Esophagus (tissue), 2 donors: ENCODE data around the gene OR1E2. TPM values are rescaled to one million over a fixed set of nuclear protein-coding genes. Genes with fewer than 3 reads are reported as not detected.
"Not testable (repeated sequence)": the region's sequence is repeated elsewhere in the genome, so short reads cannot be mapped to it uniquely, and the experiment has no call there.

ENCODE experiments used
- H3K27ac ChIP-seq, 2 donors: one replicate each; pipeline ENCODE4 v1.5.1; 2013; ENCODE audit warnings: low read depth in 2 of 2, mild to moderate bottlenecking in 2 of 2, inconsistent platforms in 1 of 2, low read length in 1 of 2, moderate library complexity in 1 of 2
- H3K27me3 ChIP-seq, 2 donors: one replicate each; pipeline ENCODE4 v1.6.1; 2013; ENCODE audit warnings: low read length in 2 of 2, control low read depth in 1 of 2, mild to moderate bottlenecking in 1 of 2; ENCODE audit not compliant: insufficient read depth in 2 of 2, control insufficient read depth in 1 of 2
- H3K36me3 ChIP-seq, 2 donors: one replicate each; pipeline ENCODE4 v1.6.1; 2013; ENCODE audit warnings: low read length in 1 of 2; ENCODE audit not compliant: control insufficient read depth in 2 of 2, insufficient read depth in 2 of 2
- H3K4me1 ChIP-seq, 2 donors: one replicate each; pipeline ENCODE4 v1.6.1; 2013; ENCODE audit warnings: low read length in 1 of 2; ENCODE audit not compliant: control insufficient read depth in 2 of 2, insufficient read depth in 2 of 2
- H3K4me3 ChIP-seq, 2 donors: one replicate each; pipeline ENCODE4 v1.5.1; 2013; ENCODE audit warnings: low read length in 2 of 2, mild to moderate bottlenecking in 2 of 2, low read depth in 1 of 2, moderate library complexity in 1 of 2
- H3K9me3 ChIP-seq, 2 donors: one replicate each; pipeline ENCODE4 v1.6.1; 2013; ENCODE audit warnings: mild to moderate bottlenecking in 2 of 2, low read depth in 1 of 2, low read length in 1 of 2, moderate library complexity in 1 of 2; ENCODE audit not compliant: control insufficient read depth in 2 of 2, insufficient read depth in 1 of 2
- WGBS, 2 donors: extraction: QIAGEN DNeasy Blood & Tissue Kit; methylation state at CpG; one replicate each; pipeline ENCODE4 v1.1.7; 2013; 5-methylcytosine and 5-hydroxymethylcytosine counted together
- polyA plus RNA-seq, 2 donors: library from polyadenylated mRNA; stranded (reverse); fragments of 200-250 nt; gene quantifications; one replicate each; pipeline ENCODE4 v1.2.3, GENCODE V29; 2013
- donor health status: healthy with polysubstance abuse.
- donor health status: Bipolar disorder and iron deficiency.

The OR1E2 gene
- polyA plus RNA-seq: not detected

- WGBS, 2 donors: 67 to 72% methylated on average over 3 of the region's 3 CpGs
These were observed at the start of gene OR1E2 for GRCh38 chr17:3433741-3434140. OR1E2 (minus strand) TSS chr17:3433841; CDS start chr17:3433841, 0 bp downstream.

GRCh38 chr17:3482852-3483251, 49.2 kb upstream of the OR1E2 start:
- Histone ChIP-seq H3K27me3 (no peaks in the 10 kb centered on the region), H3K4me1 (no peaks in the 10 kb centered on the region), H3K9me3 (no peaks in the 10 kb centered on the region), H3K27ac (no peak overlapping the region), H3K36me3 (no peaks in the 10 kb centered on the region), H3K4me3 (no peak overlapping the region)
- 71 to 85% methylated on average over 1 to 3 of the region's 3 CpGs for WGBS, 2 donors

More at GRCh38 chr17:3433741-3434140, at the start of gene OR1E2:
- H3K9me3 ChIP-seq: no peaks in the 10 kb centered on the region
- H3K4me1 ChIP-seq: no peaks in the 10 kb centered on the region
- H3K27me3 ChIP-seq: no peaks in the 10 kb centered on the region
- no peaks in the 10 kb centered on the region for H3K36me3 ChIP-seq
- no peak within 1 kb of the TSS for H3K27ac ChIP-seq
- H3K4me3 ChIP-seq: no peak within 1 kb of the TSS

GRCh38 chr17:3479988-3480387, 46.3 kb upstream of the OR1E2 start:
- no peak overlapping the region for H3K27ac ChIP-seq
- no peaks in the 10 kb centered on the region for H3K9me3 ChIP-seq
- no peaks in the 10 kb centered on the region for H3K27me3 ChIP-seq
- 82 to 87% methylated on average over 3 of the region's 3 CpGs for WGBS, 2 donors
- no peaks in the 10 kb centered on the region for H3K36me3 ChIP-seq
- no peaks in the 10 kb centered on the region for H3K4me1 ChIP-seq
- H3K4me3 ChIP-seq: no peak overlapping the region

- WGBS, 2 donors: 19 to 31% methylated on average over 7 of the region's 7 CpGs
- no peaks in the 10 kb centered on the region for H3K4me1 ChIP-seq
- no peaks in the 10 kb centered on the region for H3K27me3 ChIP-seq
- peak within 1 kb of the TSS in 1 of 2 donors; percentile 49 for H3K27ac ChIP-seq
- peaks cover 0 to 3% of the 10 kb centered on the region in 2 donors for H3K9me3 ChIP-seq
- no peaks in the 10 kb centered on the region for H3K36me3 ChIP-seq
- H3K4me3 ChIP-seq: peak within 1 kb of the TSS; percentile 16 to 52
These were observed 42.4 kb upstream of the OR1E2 start, which contains the start of gene ASPA for GRCh38 chr17:3475812-3476610. ASPA (plus strand) TSS chr17:3475997; CDS start chr17:3476160, 163 bp downstream.

- no peaks in the 10 kb centered on the region for H3K36me3 ChIP-seq
- no peaks in the 10 kb centered on the region for H3K4me1 ChIP-seq
- H3K4me3 ChIP-seq: no peak overlapping the region
- no peaks in the 10 kb centered on the region for H3K27me3 ChIP-seq
- no peak overlapping the region for H3K27ac ChIP-seq
- peaks cover 0 to 3% of the 10 kb centered on the region in 2 donors for H3K9me3 ChIP-seq
- WGBS, 2 donors: 66 to 78% methylated on average over 4 of the region's 4 CpGs
These were observed 41.6 kb upstream of the OR1E2 start for GRCh38 chr17:3475251-3475685.

GRCh38 chr17:3474212-3474611, 40.6 kb upstream of the OR1E2 start:
- no peaks in the 10 kb centered on the region for H3K36me3 ChIP-seq
- no peaks in the 10 kb centered on the region for H3K4me1 ChIP-seq
- H3K27ac ChIP-seq: no peak overlapping the region
- H3K27me3 ChIP-seq: no peaks in the 10 kb centered on the region
- peaks cover 0 to 3% of the 10 kb centered on the region in 2 donors for H3K9me3 ChIP-seq
- no peak overlapping the region for H3K4me3 ChIP-seq
- WGBS, 2 donors: 25 to 35% methylated on average over 3 of the region's 3 CpGs

- no peaks in the 10 kb centered on the region for H3K4me1 ChIP-seq
- H3K4me3 ChIP-seq: no peak overlapping the region
- no peaks in the 10 kb centered on the region for H3K27me3 ChIP-seq
- peaks cover 0 to 3% of the 10 kb centered on the region in 2 donors for H3K9me3 ChIP-seq
- WGBS, 2 donors: 93% methylated on average over 21 of the region's 21 CpGs
- H3K27ac ChIP-seq: no peak overlapping the region
- H3K36me3 ChIP-seq: no peaks in the 10 kb centered on the region
These were observed 38.5 kb upstream of the OR1E2 start for GRCh38 chr17:3472137-3472536.

- Histone ChIP-seq H3K9me3 (peaks cover 0 to 3% of the 10 kb centered on the region in 2 donors), H3K27me3 (no peaks in the 10 kb centered on the region), H3K4me3 (no peak within 1 kb of the TSS), H3K27ac (no peak within 1 kb of the TSS), H3K4me1 (no peaks in the 10 kb centered on the region), H3K36me3 (no peaks in the 10 kb centered on the region)
- WGBS, 2 donors: 96% methylated on average over 38 of the region's 38 CpGs
These were observed 38.0 kb upstream of the OR1E2 start, which contains the start of gene SPATA22 for GRCh38 chr17:3471599-3471998. SPATA22 (minus strand) TSS chr17:3471819; CDS start chr17:3469325, 2,494 bp downstream.

GRCh38 chr17:3469529-3469928, 35.9 kb upstream of the OR1E2 start:
- WGBS, 2 donors: 64 to 69% methylated on average over 5 of the region's 5 CpGs

GRCh38 chr17:3466355-3466754, 32.7 kb upstream of the OR1E2 start:
- not testable (repeated sequence) for H3K36me3 ChIP-seq, H3K9me3 ChIP-seq, H3K27me3 ChIP-seq, H3K4me3 ChIP-seq, H3K27ac ChIP-seq, H3K4me1 ChIP-seq
- 71 to 74% methylated on average over 1 of the region's 1 CpG for WGBS, 2 donors

More at GRCh38 chr17:3469529-3469928, 35.9 kb upstream of the OR1E2 start:
- H3K4me1 ChIP-seq: no peaks in the 10 kb centered on the region
- no peak overlapping the region for H3K27ac ChIP-seq
- no peaks in the 10 kb centered on the region for H3K36me3 ChIP-seq
- peaks cover 0 to 3% of the 10 kb centered on the region in 2 donors for H3K9me3 ChIP-seq
- H3K4me3 ChIP-seq: no peak overlapping the region
- no peaks in the 10 kb centered on the region for H3K27me3 ChIP-seq
